NCI-H1436 (cell line): ENCODE data around the gene DENND11.
A peak's percentile ranks its signal among the peaks of the same experiment; 100 is the strongest.
"Not testable (repeated sequence)": the region's sequence is repeated elsewhere in the genome, so short reads cannot be mapped to it uniquely, and the experiment has no call there.

Experiments
- DNase-seq: peaks from one replicate; lab custom pipeline; 2025; lab: John Stamatoyannopoulos, UW

DENND11 gene

GRCh38 chr7:141706239-141707064 lies 4.5 kb upstream of the DENND11 start:
- DNase-seq = no peak

- DNase-seq = no peak
Measured at GRCh38 chr7:141704741-141705140, 2.8 kb upstream of the DENND11 start.

DNA sequence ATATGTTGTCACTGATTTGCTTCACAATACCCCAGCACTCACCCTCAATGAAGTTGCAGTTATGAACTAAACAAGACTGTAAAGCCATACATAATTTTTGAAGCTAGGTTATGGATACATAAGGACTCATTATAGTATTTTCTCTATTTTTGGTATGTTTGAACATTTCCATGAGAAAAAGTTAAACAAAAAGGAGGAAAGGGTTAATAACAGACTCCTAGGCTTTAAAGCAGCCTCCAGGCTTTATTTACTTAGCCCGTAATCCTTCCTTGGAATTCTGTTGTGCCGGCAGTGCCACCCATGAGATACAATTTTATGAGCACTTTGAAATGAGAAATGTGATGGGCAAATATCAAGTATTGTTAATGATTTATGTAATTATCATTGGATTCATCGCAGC lies 2.1 kb upstream of the DENND11 start:
- no peak for DNase-seq

GRCh38 chr7:141702892-141703291 lies 926 bp upstream of the DENND11 start:
- no peak for DNase-seq

DNA sequence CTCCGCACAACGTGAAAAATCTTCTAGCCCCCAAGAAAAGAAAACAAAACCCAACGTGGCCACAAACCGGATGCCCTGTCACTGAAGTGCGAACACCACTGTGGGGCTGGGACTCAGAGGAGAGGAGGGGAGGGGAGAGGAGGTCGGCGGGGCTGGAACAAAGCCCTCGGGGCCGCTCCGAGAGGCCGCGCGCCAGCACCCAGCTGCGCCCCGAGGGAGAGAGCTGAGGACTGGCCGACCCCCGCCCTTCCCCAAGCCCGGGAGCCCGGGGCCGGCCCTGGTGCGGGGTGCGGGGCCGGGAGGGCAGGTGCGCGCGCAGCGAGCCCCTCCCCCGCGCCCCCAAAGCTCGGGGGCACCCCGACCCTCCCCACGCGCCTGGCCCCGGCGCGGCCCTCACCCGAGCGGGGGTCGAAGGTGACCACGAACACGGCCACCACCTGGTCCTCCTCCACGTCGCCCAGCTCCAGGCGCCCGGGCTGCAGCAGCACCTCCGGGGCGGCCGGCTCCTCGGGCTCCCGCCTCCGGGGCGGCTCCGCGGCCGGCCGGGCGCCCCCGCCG lies 398 bp downstream of the DENND11 start:
- DNase-seq = peak; percentile 39

- DNase-seq = no peak
Measured at GRCh38 chr7:141700848-141701371, 1.1 kb downstream of the DENND11 start.

DNA sequence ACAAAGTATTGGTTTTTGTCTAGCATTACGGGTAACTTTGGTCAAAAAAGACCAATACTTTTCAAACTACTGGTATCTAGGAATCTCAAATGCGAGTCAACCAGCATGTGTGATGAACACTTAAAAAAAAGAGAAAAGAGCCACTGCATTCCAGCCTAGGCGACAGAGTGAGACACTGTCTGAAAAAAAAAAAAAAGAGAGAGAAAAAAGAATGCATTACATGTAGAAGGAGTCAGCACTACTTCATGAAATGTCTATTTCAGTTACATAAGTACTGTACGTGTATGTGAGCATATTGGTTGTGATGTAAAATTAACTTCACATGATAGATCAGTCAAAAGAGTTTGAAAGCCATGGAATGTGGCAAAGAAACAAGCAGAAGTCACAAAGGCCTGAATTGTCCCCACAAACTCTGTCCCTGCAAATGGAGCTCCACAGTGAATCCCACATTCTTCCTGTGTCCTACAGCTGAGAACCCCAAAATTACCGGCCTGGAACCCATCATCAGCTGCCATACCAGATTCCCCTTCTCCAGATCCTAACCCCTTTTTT lies 1.6 kb downstream of the DENND11 start:
- DNase-seq = no peak

- no peak for DNase-seq
Measured at GRCh38 chr7:141699860-141700259, 2.1 kb downstream of the DENND11 start.

GRCh38 chr7:141698247-141699015 lies 3.5 kb downstream of the DENND11 start:
- no peak for DNase-seq

DNA sequence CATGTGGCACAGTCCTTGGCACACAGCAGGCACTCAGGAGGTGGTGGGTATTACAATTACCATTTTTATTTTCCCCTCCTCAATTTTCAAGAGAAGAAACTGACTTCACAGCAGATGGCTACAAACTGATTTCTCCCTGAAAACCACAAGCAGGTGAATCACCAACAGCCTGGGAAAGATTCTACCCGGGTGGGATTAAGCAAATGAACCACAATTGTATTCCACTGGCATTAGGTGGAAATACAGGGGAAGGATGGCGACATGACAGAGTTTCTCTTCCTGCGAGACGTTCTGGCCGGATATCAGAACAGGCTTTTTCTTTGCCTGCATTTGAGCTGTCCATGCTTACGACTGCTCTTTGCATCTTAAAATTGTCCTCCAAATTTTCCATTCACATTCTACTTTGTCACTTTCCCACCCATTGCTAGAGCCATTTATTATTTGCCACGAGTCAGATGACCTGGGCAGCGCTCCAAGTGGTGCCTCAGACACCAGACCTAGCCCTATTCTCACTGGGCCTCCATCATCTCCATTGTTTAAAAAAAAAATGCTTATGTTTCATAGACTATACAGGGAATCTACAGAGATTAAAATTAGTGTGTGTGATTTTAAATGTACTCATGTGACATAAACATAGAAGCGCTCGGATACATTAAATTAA lies 4.6 kb downstream of the DENND11 start:
- DNase-seq = no peak

DNA sequence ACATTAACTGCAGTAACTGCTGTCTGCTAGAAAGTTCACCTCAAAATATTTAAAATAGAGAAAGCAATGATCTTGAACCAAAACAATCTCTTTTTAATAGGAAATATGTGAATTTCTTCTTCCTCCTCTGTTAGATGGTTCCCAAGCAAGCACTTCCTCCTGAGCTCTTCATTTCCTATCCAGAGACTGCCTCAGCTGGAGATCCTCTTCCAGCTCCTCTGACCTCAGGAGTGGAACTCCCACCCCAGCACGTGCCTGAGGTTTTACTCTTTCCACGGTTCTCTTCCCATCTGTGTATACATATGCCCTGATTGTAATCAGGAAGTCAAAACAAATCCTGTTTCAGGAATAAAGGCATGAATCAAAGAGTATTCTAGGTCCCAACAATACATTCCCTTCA lies 5.6 kb downstream of the DENND11 start:
- DNase-seq = no peak

DNA sequence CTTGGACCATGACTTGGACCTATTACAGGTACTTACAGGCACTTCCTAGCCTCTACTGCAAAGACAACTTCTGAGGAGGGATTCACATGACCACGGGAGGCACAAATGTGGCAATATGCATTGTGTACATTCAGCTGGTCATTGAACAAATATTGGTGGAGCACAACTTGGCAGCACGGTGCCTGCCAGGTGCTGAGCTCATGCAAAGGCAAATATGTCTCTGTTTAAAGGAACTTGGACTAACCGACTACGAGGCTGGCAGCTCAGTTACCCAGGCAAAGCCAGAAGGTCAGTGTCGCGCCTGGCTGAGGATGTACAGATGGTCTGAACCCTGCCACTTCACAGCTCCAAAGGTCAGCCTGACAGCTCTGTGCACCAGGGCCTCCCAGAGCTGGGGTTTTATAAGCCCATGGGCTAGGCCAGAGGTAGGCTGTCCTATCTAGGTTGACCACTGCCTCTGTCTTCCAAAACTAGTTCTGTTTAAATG lies 6.1 kb downstream of the DENND11 start:
- DNase-seq = no peak

DNA sequence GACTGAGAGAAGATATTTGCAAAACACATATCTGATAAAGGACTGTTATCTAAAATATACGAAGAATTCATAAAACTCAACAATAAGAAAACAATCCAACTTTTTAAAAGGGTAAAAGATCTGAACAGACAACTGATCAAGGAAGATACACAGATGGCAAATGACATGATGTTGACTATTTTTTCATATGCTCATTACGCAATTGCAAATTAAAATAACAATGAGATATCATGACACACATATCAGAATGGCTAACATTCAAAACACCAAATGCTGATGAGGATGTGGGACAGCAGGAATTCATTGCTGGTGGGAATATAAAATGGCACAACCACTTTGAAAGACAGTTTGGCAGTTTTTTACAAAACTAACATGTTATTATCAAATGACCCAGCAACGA lies 8.9 kb downstream of the DENND11 start:
- no peak for DNase-seq

- DNase-seq = no peak
Measured at GRCh38 chr7:141691961-141692360, 10.0 kb downstream of the DENND11 start.

GRCh38 chr7:141691540-141691939 lies 10.4 kb downstream of the DENND11 start:
- DNase-seq = no peak

- DNase-seq = not testable (repeated sequence)
Measured at GRCh38 chr7:141689072-141689825, 12.7 kb downstream of the DENND11 start.

DNA sequence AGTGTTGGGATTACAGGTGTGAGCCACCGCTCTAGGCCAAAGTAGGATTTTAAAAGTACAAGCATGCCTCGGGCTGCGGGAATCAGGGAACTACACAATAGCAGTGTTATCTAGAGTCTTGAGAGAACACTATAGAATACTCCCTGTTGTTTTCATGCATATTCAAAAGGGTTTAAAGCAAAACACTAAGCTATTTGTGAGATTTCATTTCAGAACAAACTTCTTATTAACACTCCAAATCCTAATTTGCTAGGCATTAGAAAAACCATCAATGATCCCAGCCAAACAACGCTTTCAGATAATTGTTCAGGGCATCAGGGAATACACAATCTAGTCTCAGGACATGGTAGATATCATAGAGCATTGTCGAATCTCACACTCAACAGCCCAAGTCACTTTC lies 13.9 kb downstream of the DENND11 start:
- DNase-seq = no peak

DNA sequence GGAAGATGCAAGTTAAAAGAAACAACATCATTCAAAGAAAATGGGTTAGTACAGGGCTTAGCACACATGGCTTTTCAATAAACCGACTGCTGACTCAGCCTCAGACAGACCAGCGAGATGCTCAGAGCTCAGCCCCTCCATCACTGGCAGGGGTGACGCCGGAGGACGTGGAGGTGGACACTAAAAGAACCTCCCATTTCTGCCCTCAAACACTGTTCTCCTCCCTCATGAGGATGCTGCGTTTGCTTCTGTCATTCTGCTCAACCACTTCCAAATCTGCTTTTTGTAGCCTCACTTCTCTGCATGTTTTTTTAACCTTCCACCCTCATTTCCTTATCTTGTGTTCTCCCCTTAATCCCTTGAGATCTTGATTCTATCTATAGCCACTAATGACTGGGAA lies 15.3 kb downstream of the DENND11 start:
- DNase-seq = no peak

GRCh38 chr7:141686074-141686473 lies 15.9 kb downstream of the DENND11 start:
- no peak for DNase-seq

GRCh38 chr7:141685285-141686023 lies 16.5 kb downstream of the DENND11 start:
- no peak for DNase-seq
